GM11168 (cell line): ENCODE measurements around the gene MS4A4E.
"Not testable (repeated sequence)": the region's sequence is repeated elsewhere in the genome, so short reads cannot be mapped to it uniquely, and the experiment has no call there.

ENCODE experiments used
- in situ Hi-C: fragments of 300-500 bp; cut with MboI; formaldehyde crosslinking; loops from one replicate; pipeline ENCODE4 v1.12.0; 2022; ENCODE audit warnings: low sequenced_read_pairs; ENCODE audit not compliant: unreplicated experiment

Gene MS4A4E

DNA sequence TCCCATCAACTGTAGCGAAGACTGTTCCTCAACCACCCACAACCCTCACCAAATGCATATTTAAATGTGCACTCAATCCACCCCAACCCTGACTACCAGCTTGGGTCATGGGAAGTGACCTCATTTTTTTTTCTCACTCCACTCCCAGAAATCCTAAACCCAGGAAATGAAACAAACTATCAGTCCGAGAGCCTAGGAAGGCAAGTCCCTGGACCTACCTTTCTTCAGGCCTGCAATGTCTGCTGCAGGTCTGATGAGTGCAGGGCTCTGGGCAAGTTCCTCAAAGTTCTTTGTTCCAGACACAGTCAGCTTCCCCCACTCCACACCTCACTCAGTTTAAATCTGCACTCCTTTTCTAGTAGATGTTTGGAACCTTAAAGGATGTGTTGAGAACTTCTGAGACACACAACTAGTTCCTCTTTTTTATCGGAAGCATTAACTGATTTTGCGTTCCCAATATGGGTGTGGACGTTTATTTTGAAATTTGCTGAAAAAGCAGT is at the start of gene MS4A4E:
Gene MS4A4E, minus strand, starts transcription at position 398 of the 500 bp plus-strand sequence. CDS start 13,082 bp downstream, outside the sequence.
- in situ Hi-C loops = no loop called here

DNA sequence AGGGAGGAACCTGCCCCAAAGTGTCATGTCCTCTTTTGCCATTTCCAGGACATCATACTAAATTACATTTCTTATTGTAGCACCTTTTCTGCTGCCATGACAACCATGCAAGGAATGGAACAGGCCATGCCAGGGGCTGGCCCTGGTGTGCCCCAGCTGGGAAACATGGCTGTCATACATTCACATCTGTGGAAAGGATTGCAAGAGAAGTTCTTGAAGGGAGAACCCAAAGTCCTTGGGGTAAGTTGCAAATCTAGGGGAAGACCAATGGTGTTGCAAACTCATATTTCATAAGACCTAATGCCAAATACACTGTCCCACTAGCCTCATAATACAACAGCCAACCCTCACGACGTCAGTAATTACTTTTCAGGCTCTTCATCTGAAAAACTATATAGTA is 49.2 kb upstream of the MS4A4E start:
- in situ Hi-C loops = no loop called here

DNA sequence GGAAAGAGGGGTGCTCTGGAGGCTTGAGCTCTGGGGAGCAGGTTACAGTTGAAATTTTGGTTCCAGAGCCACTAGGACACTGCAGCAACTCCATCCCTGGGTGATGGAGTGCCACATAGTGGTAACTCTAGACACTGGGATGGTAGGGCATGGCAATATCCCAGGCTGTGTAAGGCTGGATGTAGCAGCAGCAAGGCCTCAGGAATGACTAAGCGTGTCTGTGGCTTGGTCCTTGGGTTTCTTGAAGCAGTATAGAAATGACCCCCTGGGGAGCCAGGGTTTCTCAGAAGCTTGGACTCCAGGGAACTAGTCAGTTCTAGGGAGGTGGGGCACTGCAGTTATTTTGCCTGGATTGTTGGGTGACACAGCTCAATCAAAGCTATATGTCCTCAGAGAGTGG is 45.6 kb upstream of the MS4A4E start:
- in situ Hi-C loops = no loop called here

DNA sequence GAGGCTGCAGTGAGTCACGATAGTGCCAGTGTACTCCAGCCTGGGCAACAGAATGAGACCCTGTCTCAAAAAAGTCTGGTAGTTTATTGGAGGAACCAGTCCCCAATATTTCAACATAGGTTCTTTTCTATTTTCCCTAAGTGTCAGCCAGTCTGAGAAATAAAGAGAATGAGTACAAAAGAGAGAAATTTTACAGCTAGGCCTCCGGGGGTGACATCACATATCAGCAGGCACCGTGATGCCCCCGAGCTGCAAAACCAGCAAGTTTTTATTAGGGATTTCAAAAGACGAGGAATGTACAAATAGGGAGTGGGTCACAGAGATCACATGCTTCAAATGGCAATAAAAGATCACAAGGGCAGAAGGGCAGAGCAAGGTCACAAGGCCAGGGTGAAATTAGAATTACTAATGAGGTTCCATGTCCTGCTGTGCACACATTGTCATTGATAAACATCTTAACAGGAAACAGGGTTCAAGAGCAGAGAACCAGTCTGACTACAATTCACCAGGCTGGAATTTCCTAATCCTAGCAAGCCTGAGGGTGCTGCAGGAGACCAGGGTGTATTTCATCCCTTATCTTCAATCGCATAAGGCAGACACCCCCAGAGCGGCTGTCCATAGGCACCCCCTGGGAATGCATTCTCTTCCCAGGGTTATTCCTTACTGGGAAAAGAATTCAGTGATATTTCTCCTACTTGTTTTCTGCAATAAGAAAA is 42.6 kb upstream of the MS4A4E start:
- in situ Hi-C loops = not testable (repeated sequence)

DNA sequence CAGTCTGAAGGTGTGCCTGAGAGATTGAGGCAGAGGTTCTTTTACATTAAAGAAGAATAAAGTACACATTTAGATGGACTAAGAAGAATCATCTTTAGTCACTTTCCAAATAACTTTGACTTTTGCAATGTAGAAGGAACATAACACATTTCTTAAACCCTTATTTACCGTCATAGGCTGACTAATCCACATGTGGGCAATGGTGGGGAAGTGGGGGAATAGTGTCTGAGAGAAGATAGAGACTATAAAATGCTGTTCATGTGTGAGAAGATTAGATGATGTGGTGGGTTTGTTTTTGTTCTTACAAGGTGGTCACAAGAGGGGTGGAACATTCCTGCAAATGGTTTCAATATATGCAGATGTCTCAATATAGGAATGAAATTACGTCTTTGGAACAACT is 39.3 kb upstream of the MS4A4E start:
- in situ Hi-C loops = no loop called here

DNA sequence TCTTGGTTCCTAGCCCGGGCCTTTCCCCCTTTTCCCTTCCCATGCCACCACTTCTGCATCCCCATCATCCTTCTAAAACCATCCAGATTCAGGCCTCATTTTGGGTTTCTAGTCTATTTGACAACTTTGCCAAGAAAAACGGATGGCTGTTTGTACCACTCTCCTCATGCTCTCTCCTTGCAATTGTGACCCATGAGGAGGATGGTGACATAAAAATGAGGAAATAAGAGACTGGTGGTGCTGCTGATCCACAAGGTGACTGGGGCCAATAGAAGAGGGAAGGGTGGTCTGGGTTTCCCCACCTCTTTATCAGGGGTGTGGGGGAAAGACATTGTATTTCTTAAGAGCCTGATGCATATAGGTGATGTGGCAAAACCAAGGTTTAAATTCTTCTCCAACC is 38.5 kb upstream of the MS4A4E start:
- in situ Hi-C loops = no loop called here

DNA sequence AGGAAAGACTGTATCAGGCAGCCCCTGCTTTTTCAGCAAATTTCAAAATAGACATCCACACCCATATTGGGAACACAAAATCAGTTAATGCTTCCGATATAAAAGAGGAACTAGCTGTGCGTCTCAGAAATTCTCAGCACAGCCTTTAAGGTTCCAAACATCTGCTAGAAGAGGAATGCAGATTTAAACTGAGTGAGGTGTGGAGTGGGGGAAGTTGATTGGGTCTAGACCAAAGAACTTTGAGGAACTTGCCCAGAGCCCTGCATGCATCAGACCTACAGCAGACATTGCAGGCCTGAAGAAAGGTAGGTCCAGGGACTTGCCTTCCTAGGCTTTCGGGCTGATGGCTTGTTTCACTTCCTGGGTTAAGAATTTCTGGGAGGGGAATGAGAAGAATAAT is 37.5 kb upstream of the MS4A4E start, which contains the start of gene MS4A4A:
Gene MS4A4A, plus strand, starts transcription at position 255 of the 400 bp plus-strand sequence. Its CDS starts 10 bp downstream, at position 265.
- in situ Hi-C loops = no loop called here

DNA sequence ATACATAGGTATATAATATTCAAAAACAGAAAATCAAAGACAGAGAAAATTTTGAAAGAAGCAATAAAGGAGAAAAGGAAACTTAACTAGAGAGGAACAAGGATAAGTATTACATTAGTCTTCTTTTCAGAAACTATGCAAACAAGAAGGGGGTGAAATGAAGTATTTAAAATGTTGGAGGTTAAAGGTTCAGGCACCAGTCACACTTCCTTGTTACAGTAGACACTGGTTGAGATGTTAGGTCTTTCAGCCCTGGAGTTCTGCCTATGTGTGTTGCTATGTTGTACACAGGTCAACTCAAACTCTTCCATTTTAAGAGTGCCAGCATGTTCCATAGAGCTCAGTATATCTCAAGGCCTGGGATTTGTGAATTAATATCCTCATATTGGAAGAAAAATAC is 31.5 kb upstream of the MS4A4E start:
- in situ Hi-C loops = loop anchor here (10.0 kb wide), 3 partner anchors 70 to 360 kb away; partner anchors contain the start of gene MS4A12

DNA sequence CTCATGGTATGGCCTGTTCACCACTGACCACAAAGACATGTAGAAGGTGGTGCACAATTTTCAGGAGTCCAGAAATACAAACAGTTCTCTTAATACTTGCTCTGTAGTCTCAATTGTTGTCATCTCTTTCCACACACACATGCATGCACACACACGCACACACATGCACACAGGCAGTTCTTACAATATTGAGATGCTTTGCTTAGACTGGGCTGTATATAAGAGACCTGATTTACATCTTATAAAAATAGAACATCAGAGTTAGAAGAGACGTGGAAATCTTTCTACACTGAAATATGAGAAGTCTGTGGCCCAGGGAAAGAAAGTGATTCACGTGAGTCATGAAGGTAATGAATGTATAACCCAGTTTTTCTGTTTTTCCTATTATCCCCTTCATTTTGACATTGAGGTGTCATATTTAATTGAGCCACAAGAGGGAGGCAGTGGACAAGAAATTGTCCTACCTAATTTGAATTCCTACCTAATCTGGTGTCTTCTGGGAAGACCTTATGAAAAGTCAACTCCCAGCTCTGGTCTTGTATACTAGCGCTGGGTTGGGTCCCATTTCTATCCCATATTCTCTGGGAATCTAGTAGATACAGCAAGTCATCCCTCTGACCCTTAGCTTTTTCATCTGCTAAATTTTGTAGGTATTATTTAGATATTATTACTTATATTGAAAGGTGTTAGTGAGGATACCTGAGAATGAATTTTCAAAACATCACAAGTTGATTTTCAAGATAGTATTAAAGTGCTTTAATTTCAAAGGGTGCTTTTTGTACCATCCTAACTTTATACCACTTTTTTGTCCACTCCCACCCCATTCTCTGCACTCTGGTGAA is 22.7 kb upstream of the MS4A4E start:
- in situ Hi-C loops = no loop called here

DNA sequence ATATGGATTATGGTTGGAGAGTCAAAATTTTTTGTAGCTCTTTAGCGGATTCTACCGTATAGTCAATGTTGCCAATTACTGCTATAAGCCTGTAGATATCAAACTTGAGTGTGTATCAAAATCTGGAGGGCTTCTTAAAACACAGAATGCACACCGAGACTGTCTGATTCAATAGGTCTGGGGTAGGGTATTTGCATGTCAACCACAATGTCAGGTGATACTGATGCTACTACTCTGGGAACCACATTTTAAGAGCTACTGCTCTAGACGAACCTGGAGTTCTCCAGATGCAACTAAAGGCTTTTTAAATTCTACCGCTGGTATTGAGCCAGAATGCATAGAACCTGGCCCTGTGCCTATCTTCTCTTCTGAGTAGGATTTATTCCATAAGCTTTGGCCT is 21.7 kb upstream of the MS4A4E start:
- in situ Hi-C loops = no loop called here

DNA sequence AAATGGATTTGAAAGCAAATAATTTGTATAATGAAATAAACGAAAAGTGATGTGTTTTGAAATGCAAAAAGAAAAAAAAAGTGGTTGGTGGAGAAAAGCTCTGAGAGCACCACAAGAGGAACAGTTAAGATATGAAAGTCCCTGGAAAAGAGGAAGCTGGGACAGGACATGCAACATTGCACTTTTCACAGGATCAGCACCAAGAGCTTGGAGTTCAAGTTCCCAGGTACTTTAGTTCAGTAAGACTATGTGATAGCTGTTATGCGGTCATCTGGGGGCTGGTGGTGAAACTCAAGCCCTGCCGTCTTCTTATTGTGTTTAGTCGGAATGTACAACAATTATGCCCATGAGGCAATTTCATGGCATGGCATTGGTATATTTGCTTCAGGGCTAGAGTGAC is 20.5 kb upstream of the MS4A4E start:
- in situ Hi-C loops = no loop called here

DNA sequence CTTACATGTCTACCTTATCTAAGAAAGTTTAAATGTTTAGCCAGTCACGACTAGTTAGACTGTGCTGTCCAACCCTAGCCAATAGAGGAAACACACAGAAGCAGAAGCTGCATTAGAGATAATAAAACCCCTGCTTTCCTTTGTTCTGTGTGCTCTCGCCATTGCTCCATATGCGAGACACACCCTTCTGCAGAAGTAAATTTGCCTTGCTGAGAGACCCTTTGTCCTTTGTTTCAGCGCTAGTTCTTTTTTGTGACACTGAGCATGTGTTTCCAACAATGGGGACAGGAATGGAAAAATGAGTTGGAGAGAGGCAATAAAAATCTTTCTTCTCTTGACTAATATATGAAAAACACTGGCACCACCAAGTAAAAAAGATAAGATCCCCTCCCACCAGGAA is 18.1 kb upstream of the MS4A4E start:
- in situ Hi-C loops = no loop called here

DNA sequence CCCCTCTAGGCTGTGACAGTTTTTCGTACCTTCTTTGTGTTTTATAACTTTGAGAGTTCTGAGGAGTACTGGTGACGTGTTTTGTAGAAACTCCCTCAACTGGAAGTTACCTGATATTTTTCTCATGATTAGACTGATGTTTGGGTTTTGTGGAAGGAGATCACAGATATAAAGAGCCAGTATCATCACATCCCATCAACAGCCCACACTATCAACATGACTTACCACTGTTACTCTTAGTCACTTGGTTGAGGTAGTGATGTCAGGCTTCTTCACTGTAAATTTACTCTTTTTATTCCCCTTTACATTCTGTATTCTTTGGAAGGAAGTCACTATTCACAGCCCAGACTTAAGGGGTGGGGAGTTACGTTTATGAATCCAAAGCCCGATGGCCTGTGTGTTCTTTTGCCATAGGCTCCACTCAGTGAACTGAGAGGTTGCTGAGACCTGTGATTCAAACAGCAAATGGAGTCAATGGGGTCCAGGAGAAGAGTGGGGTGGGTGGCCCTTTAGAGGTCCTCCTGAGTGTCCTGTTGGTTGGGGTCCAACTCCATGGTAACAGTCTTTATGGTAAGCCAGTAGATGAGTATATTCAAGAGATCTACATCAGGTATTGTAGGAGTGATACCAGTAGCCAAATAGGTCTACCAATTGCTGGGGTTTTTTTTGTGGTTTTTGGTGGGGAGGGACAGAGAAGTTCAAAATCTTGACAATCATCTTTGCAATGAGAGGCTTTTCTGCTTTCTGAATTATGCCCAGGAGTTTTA is 15.2 kb upstream of the MS4A4E start:
- in situ Hi-C loops = no loop called here

DNA sequence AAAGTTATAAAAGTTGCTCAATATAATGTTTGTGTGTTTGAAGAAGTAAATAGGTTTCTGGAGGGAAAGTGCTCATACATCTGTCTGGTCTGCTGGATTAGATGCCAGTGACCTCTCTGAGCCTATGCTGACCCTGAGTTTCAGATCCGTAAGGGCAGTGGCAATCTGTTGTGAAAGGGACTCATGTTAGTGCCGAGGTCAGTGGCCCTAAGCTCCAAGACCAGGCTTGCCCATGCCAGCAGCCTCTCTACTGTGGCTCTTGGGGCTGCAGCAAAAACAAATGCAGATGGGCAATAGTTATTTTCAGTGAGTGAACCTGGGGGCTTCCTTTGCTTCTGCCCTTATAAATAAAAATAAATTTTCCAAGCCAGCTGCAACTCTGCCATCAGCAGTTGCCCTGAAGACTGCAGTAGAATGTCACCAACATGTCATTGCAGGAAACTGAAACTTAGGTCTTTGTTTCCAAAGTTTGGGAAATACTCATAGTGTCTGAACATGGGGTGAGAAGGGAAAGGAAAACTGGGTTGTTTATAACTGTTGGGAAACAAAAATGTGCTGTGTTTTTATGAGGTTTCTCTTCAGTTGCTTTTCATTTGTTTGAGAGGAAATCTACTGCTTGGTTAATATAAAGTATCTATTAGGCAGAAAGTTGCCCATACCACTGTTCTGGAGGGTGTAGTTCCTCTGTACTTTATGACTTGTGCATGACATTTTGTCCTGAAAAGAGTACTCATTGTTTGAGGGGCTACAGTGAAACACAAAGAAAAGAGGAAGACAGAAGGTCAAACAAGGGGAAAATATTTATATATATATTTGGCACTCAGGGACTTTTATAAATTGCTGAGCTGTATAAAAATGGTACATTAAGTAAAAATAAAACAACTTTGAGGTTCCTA is 9.5 kb upstream of the MS4A4E start:
- in situ Hi-C loops = no loop called here

DNA sequence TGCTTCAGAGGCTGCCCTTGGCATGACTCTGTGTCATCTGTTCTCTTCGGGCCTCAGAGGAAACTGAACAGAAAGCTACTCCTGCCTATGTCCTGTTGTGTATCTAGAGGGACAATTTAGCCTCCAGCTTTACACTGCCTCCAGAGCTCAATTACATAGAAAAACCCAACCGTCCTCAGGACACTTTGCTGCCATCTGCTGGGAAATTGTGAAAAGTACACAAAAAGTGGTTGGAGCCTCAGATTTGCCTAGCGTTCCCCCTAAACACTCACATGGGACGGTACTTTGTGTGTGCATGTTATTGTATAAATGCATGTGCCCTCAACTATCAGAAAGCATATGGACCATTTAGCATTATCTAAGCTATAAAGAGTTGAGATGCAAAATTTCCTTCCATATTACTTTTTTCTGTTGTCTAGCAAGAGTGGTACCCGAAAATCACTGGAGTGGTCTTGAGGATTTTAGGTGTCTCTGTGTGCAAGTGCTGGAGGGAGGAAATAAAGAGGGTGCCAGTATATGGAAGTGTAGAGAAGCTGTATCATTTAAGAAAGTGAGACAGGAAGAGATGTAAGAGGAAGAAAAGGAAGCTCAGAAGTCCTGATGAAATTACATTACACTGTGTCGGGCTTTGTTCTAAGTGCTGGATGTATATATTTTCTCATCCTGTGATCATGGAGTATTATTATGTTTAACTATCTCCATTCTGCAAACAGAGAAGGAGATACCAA is 8.7 kb upstream of the MS4A4E start:
- in situ Hi-C loops = no loop called here

DNA sequence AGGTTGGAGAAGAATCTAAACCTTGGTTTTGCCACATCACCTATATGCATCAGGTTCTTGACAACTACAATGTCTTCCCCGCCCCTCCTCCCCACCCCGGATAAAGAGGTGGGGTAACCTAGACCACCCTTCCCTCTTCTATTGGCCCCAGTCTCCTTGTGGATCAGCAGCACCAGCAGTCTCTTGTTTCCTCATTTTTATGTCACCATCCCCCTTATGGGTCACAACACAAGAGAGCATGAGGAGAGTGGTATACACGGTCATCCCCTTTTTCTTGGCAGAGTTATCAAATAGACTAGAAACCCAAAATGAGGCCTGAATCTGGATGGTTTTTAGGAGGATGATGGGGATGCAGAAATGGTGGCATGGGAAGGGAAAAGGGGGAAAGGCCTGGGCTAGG is 1.2 kb downstream of the MS4A4E start:
- in situ Hi-C loops = no loop called here

DNA sequence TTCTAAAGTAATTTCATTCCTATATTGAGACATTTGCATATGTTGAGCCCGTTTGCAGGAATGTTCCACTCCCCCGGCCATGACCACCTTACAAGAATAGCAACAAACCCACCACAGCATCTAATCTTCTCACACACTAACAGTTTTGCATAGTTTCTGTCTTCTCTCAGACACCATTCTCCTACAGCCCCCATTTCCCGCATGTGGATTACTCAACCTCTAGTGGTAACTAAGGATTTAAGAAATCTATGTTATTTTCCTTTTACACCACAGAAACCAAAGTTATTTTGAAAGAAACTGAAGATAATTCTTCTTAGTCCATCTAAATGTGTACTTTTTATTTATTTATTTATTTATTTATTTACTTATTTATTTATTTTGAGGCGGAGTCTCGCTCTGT is 2.3 kb downstream of the MS4A4E start:
- in situ Hi-C loops = no loop called here

DNA sequence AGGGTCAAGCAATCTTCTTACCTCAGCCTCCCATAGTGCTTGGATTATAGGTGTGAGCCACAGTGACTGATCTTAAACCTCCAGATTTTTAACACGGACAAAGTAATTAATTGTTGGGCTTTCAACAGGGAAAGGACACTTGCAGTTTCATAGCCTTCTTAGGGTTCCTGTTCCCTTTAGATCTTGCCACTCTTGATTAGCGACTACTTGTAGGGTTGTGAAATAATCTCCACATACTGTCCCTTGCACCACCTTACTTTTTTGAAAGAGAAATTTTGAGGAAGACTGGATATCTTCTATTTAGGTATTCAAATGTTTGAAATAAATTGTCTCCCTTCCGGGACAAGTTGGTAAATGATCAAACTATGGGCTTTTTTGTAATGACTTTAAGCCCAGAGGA is 7.6 kb downstream of the MS4A4E start:
- in situ Hi-C loops = no loop called here

DNA sequence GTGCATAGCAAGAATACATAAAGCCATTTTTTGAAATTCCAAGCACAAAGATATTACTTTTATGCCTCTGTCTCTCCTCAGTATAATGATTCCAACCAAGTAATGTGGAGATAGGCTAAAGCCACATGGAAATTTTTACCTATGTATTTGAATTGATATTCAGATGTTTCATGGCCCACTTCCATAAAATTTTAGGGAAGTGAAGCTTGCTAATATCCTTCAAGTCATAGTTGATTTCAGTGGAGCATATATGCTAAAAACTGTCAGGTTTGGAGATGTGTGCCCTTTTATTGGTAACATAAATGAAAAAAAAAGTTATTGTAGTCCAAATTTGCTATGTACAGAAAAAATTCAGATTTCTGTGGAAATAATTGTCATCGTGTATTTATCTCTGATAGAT is 12.3 kb downstream of the MS4A4E start:
- in situ Hi-C loops = no loop called here
